HG02798 (cell line): Measurements from ENCODE around the gene FMNL2.
"Not testable (repeated sequence)": the region's sequence is repeated elsewhere in the genome, so short reads cannot be mapped to it uniquely, and the experiment has no call there.

Experiments used
- ATAC-seq: cut with Tn5 transposase; IDR thresholded peaks from one replicate; pipeline ENCODE4 v1.9.1; 2021; ENCODE audit warnings: mild to moderate bottlenecking; ENCODE audit not compliant: unreplicated experiment, poor library complexity

Gene FMNL2

GRCh38 chr2:152369176-152369860, 34.3 kb downstream of the FMNL2 start:
- ATAC-seq: no peak

- ATAC-seq: no peak
Observed at GRCh38 chr2:152370783-152371182, 35.8 kb downstream of the FMNL2 start.

GRCh38 chr2:152372438-152372984, 37.5 kb downstream of the FMNL2 start:
- no peak for ATAC-seq

GRCh38 chr2:152375174-152375573, 40.2 kb downstream of the FMNL2 start:
- ATAC-seq: no peak

GRCh38 chr2:152376385-152376784, 41.4 kb downstream of the FMNL2 start:
- ATAC-seq: no peak

GRCh38 chr2:152376968-152377367, 42.0 kb downstream of the FMNL2 start:
- no peak for ATAC-seq

GRCh38 chr2:152379089-152379488, 44.1 kb downstream of the FMNL2 start:
- no peak for ATAC-seq

GRCh38 chr2:152380261-152381055, 45.5 kb downstream of the FMNL2 start:
- no peak for ATAC-seq

GRCh38 chr2:152383702-152384101, 48.7 kb downstream of the FMNL2 start:
- no peak for ATAC-seq

- ATAC-seq: no peak
Observed at GRCh38 chr2:152384992-152385391, 50.0 kb downstream of the FMNL2 start.

GRCh38 chr2:152385650-152386049, 50.7 kb downstream of the FMNL2 start:
- ATAC-seq: no peak

GRCh38 chr2:152386266-152386665, 51.3 kb downstream of the FMNL2 start:
- no peak for ATAC-seq

- ATAC-seq: no peak
Observed at GRCh38 chr2:152387041-152387440, 52.1 kb downstream of the FMNL2 start.

- not testable (repeated sequence) for ATAC-seq
Observed at GRCh38 chr2:152388269-152388668, 53.3 kb downstream of the FMNL2 start.

- ATAC-seq: no peak
Observed at GRCh38 chr2:152389483-152389882, 54.5 kb downstream of the FMNL2 start.

- no peak for ATAC-seq
Observed at GRCh38 chr2:152390837-152391236, 55.9 kb downstream of the FMNL2 start.

GRCh38 chr2:152391318-152391717, 56.3 kb downstream of the FMNL2 start:
- no peak for ATAC-seq

- ATAC-seq: no peak
Observed at GRCh38 chr2:152393377-152393776, 58.4 kb downstream of the FMNL2 start.

GRCh38 chr2:152394326-152394725, 59.4 kb downstream of the FMNL2 start:
- no peak for ATAC-seq

- no peak for ATAC-seq
Observed at GRCh38 chr2:152395103-152395502, 60.1 kb downstream of the FMNL2 start.

GRCh38 chr2:152395572-152395971, 60.6 kb downstream of the FMNL2 start:
- no peak for ATAC-seq
